ENCODE results near the gene TMEM52B.
A peak's percentile ranks its signal among the peaks of the same experiment; 100 is the strongest.
"Not testable (repeated sequence)": the region's sequence is repeated elsewhere in the genome, so short reads cannot be mapped to it uniquely, and the experiment has no call there.

The TMEM52B gene

DNA sequence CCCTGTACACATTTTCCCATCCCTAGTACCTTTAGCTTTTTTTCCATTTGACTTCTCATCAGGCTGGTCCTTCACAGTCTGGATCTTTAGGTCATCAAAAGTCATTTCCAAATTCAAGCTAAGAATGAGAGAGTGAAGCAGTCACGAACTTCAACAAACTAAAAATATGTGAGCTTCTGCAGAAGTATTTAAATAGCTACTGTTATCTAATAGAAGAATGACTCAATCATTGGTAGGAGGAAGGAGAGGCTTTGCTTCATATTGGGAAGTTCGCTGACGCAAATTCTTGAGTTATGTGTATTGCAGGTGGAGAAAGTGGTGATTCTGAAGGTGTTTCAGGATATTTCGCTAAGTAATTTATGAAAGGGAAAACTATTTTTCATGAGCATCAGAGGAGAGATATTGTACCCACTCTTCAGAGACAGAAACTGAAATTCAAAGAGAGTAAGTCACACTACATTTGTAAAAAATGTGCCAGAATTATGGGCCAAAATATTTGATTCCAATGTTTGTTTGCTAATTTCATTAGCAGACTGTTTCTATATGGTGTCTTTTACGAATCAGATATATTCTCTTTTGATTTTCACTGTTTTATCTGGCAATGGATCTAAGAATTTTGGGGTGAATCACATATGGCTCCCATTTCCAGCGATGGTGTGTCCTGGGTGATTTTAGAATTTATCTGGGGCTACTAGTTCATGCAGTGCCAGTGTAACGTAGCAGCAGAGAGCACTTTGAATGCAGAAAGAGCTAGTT lies 6.7 kb upstream of the TMEM52B start, which contains the start of gene OLR1:
Gene OLR1, minus strand, starts transcription at position 160 of the 756 bp plus-strand sequence. Its CDS starts 55 bp downstream, at position 105.
- no peak for DNase-seq

GRCh38 chr12:10174986-10175614 lies 3.7 kb upstream of the TMEM52B start:
- DNase-seq = no peak

DNA sequence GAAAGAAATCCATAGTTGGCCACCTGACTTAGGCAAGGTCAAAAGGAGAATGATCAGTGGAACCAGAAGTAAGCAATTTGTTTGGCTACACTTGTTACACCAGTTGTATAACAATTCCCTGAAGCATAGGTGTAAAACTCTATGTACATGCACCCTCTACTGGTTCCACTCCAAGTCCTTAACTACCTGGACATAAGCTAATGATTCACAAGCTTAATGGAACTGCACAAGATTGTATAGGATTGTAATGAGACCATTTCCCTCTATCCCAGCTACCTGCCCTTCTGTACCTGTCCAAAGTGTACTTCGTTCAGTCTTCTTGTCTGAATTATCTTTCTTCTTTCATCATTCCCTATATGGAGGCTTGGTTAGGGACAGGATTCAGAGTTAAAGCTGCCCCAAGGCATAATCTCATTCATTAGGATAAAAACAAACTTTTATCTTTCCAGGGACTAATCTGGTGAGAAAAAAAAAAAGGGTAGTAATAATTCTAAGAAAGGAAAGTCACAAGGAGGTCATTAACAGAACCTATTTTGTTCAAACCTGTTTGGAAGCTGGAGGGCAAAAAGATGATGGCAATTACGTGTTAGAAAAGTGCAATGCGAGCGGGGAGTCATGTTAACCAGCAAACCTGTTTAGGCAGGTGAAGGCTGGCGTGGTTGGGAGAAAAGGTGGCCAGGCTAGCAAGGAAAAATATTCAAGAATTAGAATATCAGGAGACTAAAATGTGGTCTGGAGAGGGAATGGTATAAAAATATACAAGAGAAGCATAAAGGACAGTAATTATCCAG lies 2.8 kb upstream of the TMEM52B start:
- no peak for DNase-seq

GRCh38 chr12:10179776-10180181 lies 947 bp downstream of the TMEM52B start:
- DNase-seq = no peak

- DNase-seq = no peak
Measured at GRCh38 chr12:10182354-10183049, 3.7 kb downstream of the TMEM52B start.

- DNase-seq = no peak
Measured at GRCh38 chr12:10184261-10184843, 5.5 kb downstream of the TMEM52B start.

DNA sequence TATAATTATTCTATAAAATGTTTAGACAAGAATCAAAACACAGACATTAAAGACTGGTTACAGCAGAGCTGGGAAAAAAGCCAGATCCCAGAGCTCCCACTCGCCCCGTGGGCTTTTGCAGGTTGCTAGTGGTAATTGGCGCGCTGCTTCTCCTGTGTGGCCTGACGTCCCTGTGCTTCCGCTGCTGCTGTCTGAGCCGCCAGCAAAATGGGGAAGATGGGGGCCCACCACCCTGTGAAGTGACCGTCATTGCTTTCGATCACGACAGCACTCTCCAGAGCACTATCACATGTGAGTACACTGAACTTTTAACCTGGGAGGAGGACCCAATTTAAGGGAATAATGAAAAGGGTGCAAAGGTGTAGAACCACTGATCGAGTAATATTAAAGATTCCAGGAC lies 7.5 kb downstream of the TMEM52B start:
- no peak for DNase-seq

GRCh38 chr12:10186958-10187357 lies 8.1 kb downstream of the TMEM52B start:
- not testable (repeated sequence) for DNase-seq

DNA sequence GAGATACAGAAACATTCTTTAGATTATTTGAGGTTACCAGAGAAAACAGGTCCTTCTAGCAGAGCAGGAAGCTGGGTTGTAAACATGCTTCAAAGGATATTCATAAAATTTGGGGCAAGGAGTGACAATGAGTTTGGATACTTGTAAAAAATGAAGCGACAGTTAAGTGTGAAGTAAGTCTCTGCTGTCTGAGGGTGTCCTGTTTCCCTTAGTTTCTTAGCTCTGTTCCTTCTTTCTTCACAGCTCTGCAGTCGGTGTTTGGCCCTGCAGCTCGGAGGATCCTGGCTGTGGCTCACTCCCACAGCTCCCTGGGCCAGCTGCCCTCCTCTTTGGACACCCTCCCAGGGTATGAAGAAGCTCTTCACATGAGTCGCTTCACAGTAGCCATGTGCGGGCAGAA lies 10.8 kb downstream of the TMEM52B start:
- no peak for DNase-seq

DNA sequence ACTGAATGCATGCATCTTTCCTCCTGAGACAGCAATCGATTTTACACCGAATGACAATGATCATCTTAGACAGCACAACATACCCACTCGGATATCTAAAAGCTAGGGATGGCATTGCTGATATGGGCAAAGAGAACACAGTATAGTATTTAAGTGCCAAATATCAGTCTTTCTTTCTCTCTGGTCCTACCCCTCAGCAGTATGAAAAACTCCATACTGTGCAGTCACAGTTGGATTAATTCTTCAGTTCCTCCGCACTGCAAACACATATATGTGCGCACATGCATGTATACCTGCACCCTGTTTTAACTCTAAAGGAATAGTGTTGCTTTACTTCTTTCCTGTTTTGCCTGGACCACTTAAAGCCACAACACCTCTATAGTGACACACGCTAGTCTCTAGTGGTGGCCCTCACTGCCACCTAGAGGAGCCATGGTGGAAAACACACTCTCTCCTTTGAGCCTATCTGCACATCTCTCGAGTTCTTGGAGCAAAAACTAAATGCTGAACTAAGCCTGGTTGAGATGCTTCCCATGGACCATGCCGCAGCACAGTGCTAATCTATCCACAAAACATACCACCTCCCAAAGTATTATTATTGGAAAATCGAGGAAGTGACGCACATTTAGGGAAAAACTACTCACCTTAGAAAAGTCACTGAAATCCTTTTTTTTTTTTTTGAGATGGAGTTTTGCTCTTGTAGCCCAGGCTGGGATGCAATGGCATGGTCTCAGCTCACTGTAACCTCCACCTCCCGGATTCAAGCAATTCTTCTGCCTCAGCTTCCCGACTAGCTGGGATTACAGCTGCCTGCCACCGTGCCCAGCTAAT lies 11.9 kb downstream of the TMEM52B start:
- DNase-seq = peak; percentile 36 to 46

DNA sequence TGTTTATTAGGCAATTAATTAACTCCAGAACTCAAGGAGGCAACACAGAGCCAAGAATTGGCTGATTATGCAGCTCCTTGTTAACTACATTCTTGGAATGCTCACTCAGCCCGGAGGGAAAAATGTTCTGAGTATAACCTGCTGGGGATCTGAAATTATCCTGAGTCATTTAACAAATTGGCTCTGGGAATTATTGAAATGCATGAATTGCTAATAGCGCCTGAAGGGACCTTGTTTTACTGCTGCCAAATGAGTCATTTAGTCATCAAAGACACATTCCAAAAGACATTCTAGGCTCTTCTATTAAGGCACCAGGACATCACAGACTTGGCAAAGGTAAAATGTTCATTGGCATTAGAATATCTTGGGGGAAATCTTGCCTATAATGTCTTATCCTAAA lies 13.0 kb downstream of the TMEM52B start:
- DNase-seq = no peak

GRCh38 chr12:10194160-10194670 lies 15.4 kb downstream of the TMEM52B start:
- no peak for DNase-seq

- no peak for DNase-seq
Measured at GRCh38 chr12:10196210-10196609, 17.4 kb downstream of the TMEM52B start.

DNA sequence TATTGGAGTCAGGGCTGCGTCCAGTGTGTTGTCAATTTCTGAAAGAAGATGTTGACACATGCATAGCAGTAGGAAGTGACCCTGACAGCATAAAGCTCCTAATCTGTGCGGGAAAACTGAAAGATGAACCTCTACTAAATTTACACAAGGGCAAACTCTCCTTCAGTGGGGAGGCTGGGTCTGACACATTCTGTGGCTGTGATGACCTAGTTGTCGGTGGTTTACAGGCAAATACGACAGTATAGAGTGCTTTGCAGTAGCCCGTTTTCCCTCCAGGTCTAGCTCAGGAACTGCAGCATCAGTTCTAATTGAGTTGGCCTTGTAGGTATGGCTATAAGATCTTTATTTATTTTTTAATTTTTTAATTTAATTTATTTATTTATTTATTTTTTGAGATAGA lies 19.0 kb downstream of the TMEM52B start:
- no peak for DNase-seq

GRCh38 chr12:10204495-10204894 lies 25.7 kb downstream of the TMEM52B start:
- DNase-seq = not testable (repeated sequence)

GRCh38 chr12:10205220-10205807 lies 26.5 kb downstream of the TMEM52B start:
- DNase-seq = no peak

- DNase-seq = no peak
Measured at GRCh38 chr12:10207136-10207535, 28.3 kb downstream of the TMEM52B start.

DNA sequence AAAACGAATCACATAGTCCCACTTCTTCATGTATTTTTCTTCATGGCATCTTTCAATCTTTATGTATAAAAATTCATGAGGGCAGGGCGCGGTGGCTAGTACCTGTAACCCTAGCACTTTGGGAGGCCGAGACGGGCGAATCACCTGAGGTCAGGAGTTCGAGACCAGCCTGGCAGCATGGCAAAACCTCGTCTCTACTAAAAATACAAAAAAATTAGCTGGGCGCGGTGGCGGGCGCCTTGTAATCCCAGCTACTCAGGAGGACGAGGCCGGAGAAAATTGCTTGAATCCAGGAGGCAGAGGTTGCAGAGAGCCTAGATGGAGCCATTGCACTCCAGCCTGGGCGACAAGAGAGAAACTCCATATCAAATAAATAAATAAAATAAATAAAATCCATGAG lies 31.4 kb downstream of the TMEM52B start:
- no peak for DNase-seq

DNA sequence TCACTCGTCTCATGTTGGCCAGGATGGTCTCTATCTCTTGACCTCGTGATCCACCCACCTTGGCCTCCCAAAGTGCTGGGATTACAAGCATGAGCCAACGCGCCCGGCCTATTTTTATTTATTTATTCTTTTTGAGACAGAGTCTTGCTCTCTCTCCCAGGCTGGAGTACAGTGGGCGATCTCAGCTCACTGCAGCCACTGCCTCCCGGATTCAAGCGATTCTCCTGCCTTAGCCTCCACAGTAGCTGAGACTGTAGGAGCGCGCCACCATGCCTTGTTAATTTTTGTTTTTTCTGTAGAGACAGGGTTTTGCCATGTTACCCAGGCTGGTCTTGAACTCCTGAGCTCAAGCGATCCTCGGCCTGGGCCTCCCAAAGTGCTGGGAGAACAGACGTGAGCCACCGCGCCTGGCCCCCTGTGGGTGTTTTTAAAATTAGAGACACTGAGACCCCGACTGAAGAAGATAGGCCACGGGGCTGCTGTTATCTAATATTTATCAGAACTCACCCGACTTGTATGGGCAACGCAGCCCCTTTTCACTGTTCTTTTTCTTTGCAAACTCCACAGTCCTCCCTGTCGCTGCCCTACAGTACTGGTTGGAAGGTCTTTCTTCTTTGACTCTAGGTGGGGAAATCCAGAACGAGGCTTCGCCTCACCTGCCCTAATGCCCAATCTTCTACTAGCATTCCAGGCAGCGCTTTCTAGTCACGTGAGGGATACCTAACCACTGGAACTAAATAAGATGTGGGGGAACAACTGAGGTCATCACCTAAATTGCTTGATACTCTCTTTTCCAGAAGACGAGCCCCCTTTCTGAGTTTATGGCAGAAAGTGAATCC lies 32.5 kb downstream of the TMEM52B start:
- DNase-seq = no peak

Measured in activated CD4-positive, alpha-beta T cell treated with anti-CD3 and anti-CD28 coated beads for 4 hours (primary cell).